GM23338 (cell line): ENCODE data around the gene NAPSA. TPM values are rescaled to one million over a fixed set of nuclear protein-coding genes. Genes with fewer than 3 reads are reported as not detected.

Experiments
- ATAC-seq: fragments of 200-7000 bp; cut with Tn5 transposase; 3 replicates; pipeline ENCODE4 v1.9.1; 2020
- DNase-seq: peaks from one replicate; pipeline ENCODE4 v3.0.0-alpha.2; 2015; ENCODE audit warnings: low spot score
- H2AFZ ChIP-seq: fragments of 200-600 bp; sonication (generic); 2 replicates; pipeline ENCODE4 v1.8.0; 2016; ENCODE audit warnings: antibody characterized with exemption, mild to moderate bottlenecking, moderate library complexity
- H3F3A ChIP-seq: fragments of 200-600 bp; sonication (generic); replicated peaks from 2 replicates; pipeline ENCODE4 v1.8.0; 2017; ENCODE audit warnings: antibody characterized with exemption, mixed run types, low read depth
- H3K27ac ChIP-seq: fragments of 200-600 bp; sonication (generic); 2 replicates; pipeline ENCODE4 v1.6.1; 2016; ENCODE audit warnings: low read depth
- H3K27me3 ChIP-seq: fragments of 200-600 bp; sonication (generic); 2 replicates; pipeline ENCODE4 v1.8.0; 2016; ENCODE audit warnings: mild to moderate bottlenecking, mixed run types, moderate library complexity; ENCODE audit not compliant: insufficient read depth
- H3K36me3 ChIP-seq: fragments of 200-600 bp; sonication (generic); 2 replicates; pipeline ENCODE4 v1.8.0; 2016; ENCODE audit warnings: mild to moderate bottlenecking; ENCODE audit not compliant: insufficient read depth
- H3K4me1 ChIP-seq: fragments of 200-600 bp; sonication (generic); 2 replicates; pipeline ENCODE4 v1.8.0; 2016; ENCODE audit warnings: mild to moderate bottlenecking, moderate library complexity; ENCODE audit not compliant: insufficient read depth
- H3K4me2 ChIP-seq: fragments of 200-600 bp; sonication (generic); 2 replicates; pipeline ENCODE4 v1.7.1; 2017; ENCODE audit warnings: mixed run types
- H3K4me3 ChIP-seq: fragments of 200-600 bp; sonication (generic); 2 replicates; pipeline ENCODE4 v1.6.1; 2016; ENCODE audit warnings: mixed run types
- H3K79me2 ChIP-seq: fragments of 200-600 bp; sonication (generic); replicated peaks from 2 replicates; pipeline ENCODE4 v1.8.0; 2017; ENCODE audit warnings: mild to moderate bottlenecking; ENCODE audit not compliant: insufficient read depth
- H3K9me2 ChIP-seq: fragments of 200-600 bp; sonication (generic); 2 replicates; pipeline ENCODE4 v1.8.0; 2017; ENCODE audit not compliant: insufficient read depth
- H4K20me1 ChIP-seq: fragments of 200-600 bp; sonication (generic); replicated peaks from 2 replicates; pipeline ENCODE4 v1.8.0; 2017; ENCODE audit warnings: mild to moderate bottlenecking; ENCODE audit not compliant: insufficient read depth
- H3K27ac Mint-ChIP-seq: 2 replicates; pipeline ENCODE4 v1.8.0; 2020; ENCODE audit warnings: inconsistent platforms, mild to moderate bottlenecking, moderate library complexity, mixed read lengths
- H3K27me3 Mint-ChIP-seq: 3 replicates; pipeline ENCODE4 v1.8.0; 2022; ENCODE audit warnings: low read depth, mild to moderate bottlenecking, moderate library complexity, mixed read lengths, inconsistent platforms; ENCODE audit not compliant: insufficient read depth, poor library complexity
- H3K36me3 Mint-ChIP-seq: 3 replicates; pipeline ENCODE4 v1.8.0; 2021; ENCODE audit warnings: low read depth, mild to moderate bottlenecking, inconsistent platforms, moderate library complexity, mixed read lengths
- H3K4me1 Mint-ChIP-seq: 3 replicates; pipeline ENCODE4 v1.8.0; 2020; ENCODE audit warnings: mild to moderate bottlenecking, inconsistent platforms, mixed read lengths
- H3K4me3 Mint-ChIP-seq: 3 replicates; pipeline ENCODE4 v1.8.0; 2021; ENCODE audit warnings: moderate library complexity, mild to moderate bottlenecking, inconsistent platforms, mixed read lengths
- H3K9me3 Mint-ChIP-seq: 3 replicates; pipeline ENCODE4 v1.8.0; 2020; ENCODE audit warnings: moderate library complexity, mild to moderate bottlenecking, inconsistent platforms, mixed read lengths
- CREB1 ChIP-seq: fragments of 250-450 bp; sonication (Bioruptor Pico); IDR thresholded peaks from 2 replicates; pipeline ENCODE4 v1.5.0; 2020; ENCODE audit warnings: low read depth, mild to moderate bottlenecking, moderate library complexity
- EZH2 ChIP-seq: fragments of 200-600 bp; sonication (generic); IDR thresholded peaks from one replicate; pipeline ENCODE4 v1.8.0; 2017; ENCODE audit warnings: antibody characterized with exemption, mild to moderate bottlenecking, low read depth; ENCODE audit not compliant: unreplicated experiment
- JUNB ChIP-seq: IDR thresholded peaks from one replicate; pipeline ENCODE4 v1.6.1; 2016; ENCODE audit warnings: antibody characterized with exemption; ENCODE audit not compliant: unreplicated experiment
- REST ChIP-seq: IDR thresholded peaks from one replicate; pipeline ENCODE4 v1.6.1; 2018; ENCODE audit warnings: antibody characterized with exemption; ENCODE audit not compliant: unreplicated experiment
- STAT1 ChIP-seq: IDR thresholded peaks from one replicate; pipeline ENCODE4 v1.6.1; 2016; ENCODE audit warnings: antibody characterized with exemption; ENCODE audit not compliant: unreplicated experiment
- ZNF114 ChIP-seq: fragments of 250-450 bp; sonication (Bioruptor Pico); IDR thresholded peaks from 2 replicates; pipeline ENCODE4 v1.5.0; 2020; ENCODE audit warnings: mild to moderate bottlenecking, moderate library complexity
- ZNF462 ChIP-seq: fragments of 250-450 bp; sonication (Bioruptor Pico); IDR thresholded peaks from 2 replicates; pipeline ENCODE4 v1.5.0; 2020; ENCODE audit warnings: mild to moderate bottlenecking, moderate library complexity
- polyA plus RNA-seq: library from polyadenylated mRNA; unstranded; fragments of >200 nt; fragmentation: Nextera tagmentation; extraction: Ambion mirVana; gene quantifications from 2 replicates; pipeline ENCODE4 v1.2.1, GENCODE V29; 2016
- total RNA-seq: library from RNA; depleted of rRNA; stranded (reverse); fragments of >200 nt; shearing (Covaris generic); gene quantifications from 2 replicates; pipeline ENCODE4 v1.2.3, GENCODE V29; 2014

The NAPSA gene
- total and polyA plus RNA-seq, 2 experiments from 2014 or later = 0.14 to 0.99 TPM

- no peak overlapping the region for H3K4me3 Mint-ChIP-seq
- no peaks in the 10 kb centered on the region; the same call in 1 of the 2 replicates for H3K36me3 ChIP-seq
- TF ChIP-seq REST (no peak), JUNB (no peak), EZH2 (no peak), ZNF462 (CRISPR knock-in tag) (no peak), ZNF114 (CRISPR knock-in tag) (no peak), STAT1 (no peak), CREB1 (CRISPR knock-in tag) (no peak)
- H3K4me1 ChIP-seq = peaks cover 17% of the 10 kb centered on the region
- H3K9me3 Mint-ChIP-seq = peaks cover 89% of the 10 kb centered on the region
- DNase-seq = no peak
- 0 out of 2 replicates have a peak, but pooled peaks cover 4% of the 10 kb centered on the region for H3F3A ChIP-seq
- H3K4me1 Mint-ChIP-seq = no peaks in the 10 kb centered on the region
- no peaks in the 10 kb centered on the region for H3K9me2 ChIP-seq
- H2AFZ ChIP-seq = no peak overlapping the region
- H4K20me1 ChIP-seq = 0 out of 2 replicates have a peak, but pooled peaks cover 13% of the 10 kb centered on the region
- peaks cover 8% of the 10 kb centered on the region for H3K27me3 ChIP-seq
- H3K27me3 Mint-ChIP-seq = peaks cover 16% of the 10 kb centered on the region
- H3K4me3 ChIP-seq = no peak overlapping the region
- no peak for ATAC-seq
- H3K27ac Mint-ChIP-seq = no peak overlapping the region
- H3K27ac ChIP-seq = no peak overlapping the region
- H3K79me2 ChIP-seq = peaks cover 7% of the 10 kb centered on the region; the same call in 1 of the 2 replicates
- H3K4me2 ChIP-seq = no peak overlapping the region
- H3K36me3 Mint-ChIP-seq = peaks cover 58% of the 10 kb centered on the region
Measured at GRCh38 chr19:50322234-50322633, 43.2 kb downstream of the NAPSA start.
